Stimulated activated CD8-positive, alpha-beta memory T cell treated with anti-CD3 and anti-CD28 coated beads, Interleukin-15, amount 100 ng/mL, for 24 hours (primary cell): ENCODE results near the gene CDH4.

Experiments
- DNase-seq: peaks from one replicate; pipeline ENCODE4 v3.0.0-alpha.2; 2020; ENCODE audit warnings: low read depth

The CDH4 gene

DNA sequence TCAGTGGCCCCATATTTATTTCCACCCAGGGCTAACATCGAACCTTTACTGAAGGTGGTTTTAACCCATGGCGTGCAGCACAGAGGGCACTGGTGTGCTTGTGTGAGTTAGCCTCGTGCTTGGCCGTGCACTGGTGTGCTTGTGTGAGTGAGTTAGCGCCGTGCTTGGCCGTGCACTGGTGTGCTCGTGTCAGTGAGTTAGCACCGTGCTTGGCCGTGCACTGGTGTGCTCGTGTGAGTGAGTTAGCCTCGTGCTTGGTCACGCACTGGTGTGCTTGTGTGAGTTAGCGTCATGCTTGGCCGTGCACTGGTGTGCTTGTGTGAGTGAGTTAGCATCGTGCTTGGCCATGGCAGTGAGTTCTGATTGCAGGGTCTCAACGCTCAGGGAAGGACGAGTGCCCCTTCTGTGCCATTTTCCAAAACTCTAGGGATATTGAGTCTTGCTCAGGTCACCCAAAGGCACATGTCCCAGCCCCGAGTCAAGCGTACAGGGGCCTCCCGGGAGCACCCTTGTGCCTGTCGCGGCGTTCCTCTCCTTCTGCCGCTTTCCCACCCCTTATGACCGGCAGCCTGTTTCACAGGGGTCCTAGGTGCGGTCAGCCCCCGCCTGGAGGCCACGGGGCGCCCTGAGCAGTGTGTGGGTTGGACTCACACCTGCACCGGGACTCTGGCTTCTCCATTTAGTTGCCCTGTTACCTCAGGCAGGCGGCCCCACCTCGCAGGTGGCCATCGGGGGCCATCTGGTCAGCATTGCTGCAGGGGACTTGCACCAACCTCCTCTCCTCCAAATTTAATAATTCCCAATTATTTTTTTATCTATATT lies 399.1 kb downstream of the CDH4 start:
- no peak for DNase-seq

- no peak for DNase-seq
Observed at GRCh38 chr20:61652146-61652545, 400.1 kb downstream of the CDH4 start.

GRCh38 chr20:61654726-61655125 lies 402.7 kb downstream of the CDH4 start:
- no peak for DNase-seq

- DNase-seq: no peak
Observed at GRCh38 chr20:61655591-61655990, 403.5 kb downstream of the CDH4 start.

GRCh38 chr20:61656198-61656597 lies 404.1 kb downstream of the CDH4 start:
- DNase-seq: no peak

- DNase-seq: no peak
Observed at GRCh38 chr20:61657721-61658377, 405.8 kb downstream of the CDH4 start.

- no peak for DNase-seq
Observed at GRCh38 chr20:61658563-61658962, 406.5 kb downstream of the CDH4 start.

- DNase-seq: no peak
Observed at GRCh38 chr20:61659246-61659993, 407.4 kb downstream of the CDH4 start.

GRCh38 chr20:61659994-61660346 lies 407.9 kb downstream of the CDH4 start:
- DNase-seq: no peak

DNA sequence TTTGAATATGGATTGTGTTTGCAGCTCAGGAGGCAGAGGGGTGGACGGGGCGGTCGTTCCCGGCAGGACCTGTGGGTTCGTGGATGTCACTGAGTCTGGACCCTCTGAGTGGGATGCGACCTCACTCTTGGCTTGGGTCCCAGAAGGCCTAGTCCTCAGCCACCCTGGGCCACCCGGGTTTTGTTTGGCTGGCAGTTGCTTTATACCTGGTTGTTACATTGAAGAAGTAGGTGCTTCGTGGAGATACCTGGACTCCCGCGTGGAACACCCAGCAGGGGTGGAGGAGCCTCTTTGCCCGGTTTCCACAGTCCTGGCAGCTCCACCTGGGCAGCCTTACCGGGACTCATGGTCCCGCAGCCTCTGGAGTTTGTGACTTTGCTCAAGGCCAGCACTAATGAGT lies 408.5 kb downstream of the CDH4 start:
- DNase-seq: no peak

DNA sequence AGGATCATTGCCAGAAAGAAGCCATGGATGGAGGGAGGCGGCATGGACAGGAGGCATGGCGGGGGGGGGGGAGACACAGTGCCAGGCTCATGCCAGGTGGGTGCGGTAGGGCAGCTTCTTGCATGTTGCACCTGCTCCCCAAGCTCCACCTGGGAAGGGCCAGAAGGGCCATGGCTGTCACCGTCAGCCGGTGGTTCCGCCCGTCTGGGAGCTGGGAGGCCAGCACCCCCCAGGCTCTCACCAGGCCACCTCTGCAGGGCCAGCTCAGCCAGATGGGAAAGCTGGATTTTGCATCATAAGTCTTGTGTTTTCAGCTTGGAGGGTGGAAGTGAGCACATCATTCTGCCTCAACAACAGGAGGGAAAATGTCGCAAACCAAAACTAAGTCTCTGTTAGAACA lies 409.0 kb downstream of the CDH4 start:
- DNase-seq: no peak

DNA sequence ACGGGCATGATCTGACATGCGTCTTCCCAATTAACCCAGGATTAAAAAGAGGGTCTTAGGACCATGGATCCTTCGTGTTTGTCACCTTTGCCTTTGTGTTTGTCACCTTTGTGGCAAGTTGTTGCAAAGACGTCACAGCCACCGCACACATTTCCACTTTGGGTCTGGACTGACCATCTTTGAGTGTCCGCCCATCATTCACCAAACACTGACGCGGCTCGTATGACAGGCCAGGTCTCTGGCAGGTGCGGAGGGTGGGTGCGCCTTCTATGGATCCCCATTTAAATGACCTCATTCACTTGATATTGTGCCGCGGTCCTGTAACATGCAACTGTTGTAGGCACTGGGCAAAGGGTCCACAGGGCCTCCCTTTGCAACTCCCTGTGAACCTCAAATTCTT lies 409.5 kb downstream of the CDH4 start:
- DNase-seq: no peak

DNA sequence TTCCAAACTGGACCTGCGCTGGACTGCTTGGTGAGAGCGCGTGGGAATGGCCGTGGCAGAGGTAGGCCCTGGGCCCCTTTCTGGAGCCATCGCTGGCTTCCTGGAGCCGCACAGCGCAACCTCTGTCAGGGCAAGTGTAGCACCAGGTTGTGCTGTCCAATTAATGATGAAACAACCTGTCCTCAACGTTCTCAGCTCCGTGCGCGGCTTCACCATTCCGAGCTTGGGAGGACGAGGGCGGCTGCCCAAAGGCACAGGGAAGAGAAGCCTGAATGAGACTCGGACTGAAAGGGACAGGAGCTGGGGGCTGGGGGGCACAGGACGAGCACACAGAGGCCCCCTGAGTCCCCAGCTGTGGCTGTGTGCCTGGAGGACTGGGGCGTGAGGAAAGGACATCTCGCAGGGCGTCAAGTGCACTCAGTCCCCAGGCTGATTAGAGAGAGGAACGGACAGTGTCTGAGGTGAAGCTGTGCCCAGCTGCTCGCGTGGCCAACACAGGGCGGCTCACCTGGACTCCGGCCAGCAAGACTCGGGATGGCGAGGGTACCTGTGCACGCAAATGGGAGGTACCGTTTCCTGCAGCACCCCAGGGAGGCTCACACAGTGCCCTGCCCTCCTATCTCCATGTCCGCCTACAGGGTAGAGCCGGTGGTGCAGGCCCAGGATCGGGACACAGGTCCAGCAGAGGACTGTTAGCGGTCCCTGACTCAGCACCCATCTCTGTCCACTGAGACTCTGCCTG lies 410.3 kb downstream of the CDH4 start:
- DNase-seq: no peak

DNA sequence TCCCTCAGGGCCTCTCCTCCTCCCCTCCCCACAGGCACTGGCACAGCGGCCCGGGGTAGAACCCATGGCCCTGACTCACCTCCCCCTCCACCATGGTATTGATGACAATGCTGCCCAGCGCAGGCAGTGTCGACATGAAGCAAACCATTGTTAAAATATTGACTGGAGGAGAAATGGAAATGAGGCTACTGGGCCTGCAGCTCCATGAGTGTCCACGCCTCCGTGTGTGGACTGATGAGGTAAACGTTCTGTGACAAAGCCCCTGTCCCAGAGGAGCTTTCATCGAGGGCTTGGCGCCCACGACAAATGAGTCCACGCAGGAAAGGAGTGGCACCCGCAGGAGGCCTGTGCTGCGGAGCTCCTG lies 410.9 kb downstream of the CDH4 start:
- DNase-seq: no peak

GRCh38 chr20:61663521-61664425 lies 411.7 kb downstream of the CDH4 start:
- DNase-seq: no peak

- DNase-seq: no peak
Observed at GRCh38 chr20:61664556-61665320, 412.7 kb downstream of the CDH4 start.

GRCh38 chr20:61665528-61666470 lies 413.7 kb downstream of the CDH4 start:
- DNase-seq: no peak

DNA sequence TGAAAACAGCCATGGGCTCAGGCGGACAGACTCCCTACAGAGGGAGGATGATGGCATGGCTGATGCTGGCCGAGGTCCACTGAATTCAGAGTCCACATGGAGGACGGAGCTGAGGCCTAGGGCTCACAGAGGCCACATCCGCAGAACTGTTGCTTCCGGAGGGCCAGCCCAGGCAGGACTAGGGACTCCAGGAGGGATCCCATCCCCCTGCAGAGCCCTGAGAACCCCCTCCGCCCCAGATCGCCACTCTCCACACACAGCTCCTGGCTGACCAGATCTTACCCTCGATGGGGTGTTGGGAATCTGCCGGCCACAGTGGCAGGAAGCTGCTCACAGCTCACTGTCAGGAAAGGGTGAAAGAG lies 414.4 kb downstream of the CDH4 start:
- DNase-seq: no peak

- no peak for DNase-seq
Observed at GRCh38 chr20:61667056-61667792, 415.2 kb downstream of the CDH4 start.
